ENCODE results near the gene STAMBP.
A peak's percentile ranks its signal among the peaks of the same experiment; 100 is the strongest.
"Not testable (repeated sequence)": the region's sequence is repeated elsewhere in the genome, so short reads cannot be mapped to it uniquely, and the experiment has no call there.

Gene STAMBP

DNA sequence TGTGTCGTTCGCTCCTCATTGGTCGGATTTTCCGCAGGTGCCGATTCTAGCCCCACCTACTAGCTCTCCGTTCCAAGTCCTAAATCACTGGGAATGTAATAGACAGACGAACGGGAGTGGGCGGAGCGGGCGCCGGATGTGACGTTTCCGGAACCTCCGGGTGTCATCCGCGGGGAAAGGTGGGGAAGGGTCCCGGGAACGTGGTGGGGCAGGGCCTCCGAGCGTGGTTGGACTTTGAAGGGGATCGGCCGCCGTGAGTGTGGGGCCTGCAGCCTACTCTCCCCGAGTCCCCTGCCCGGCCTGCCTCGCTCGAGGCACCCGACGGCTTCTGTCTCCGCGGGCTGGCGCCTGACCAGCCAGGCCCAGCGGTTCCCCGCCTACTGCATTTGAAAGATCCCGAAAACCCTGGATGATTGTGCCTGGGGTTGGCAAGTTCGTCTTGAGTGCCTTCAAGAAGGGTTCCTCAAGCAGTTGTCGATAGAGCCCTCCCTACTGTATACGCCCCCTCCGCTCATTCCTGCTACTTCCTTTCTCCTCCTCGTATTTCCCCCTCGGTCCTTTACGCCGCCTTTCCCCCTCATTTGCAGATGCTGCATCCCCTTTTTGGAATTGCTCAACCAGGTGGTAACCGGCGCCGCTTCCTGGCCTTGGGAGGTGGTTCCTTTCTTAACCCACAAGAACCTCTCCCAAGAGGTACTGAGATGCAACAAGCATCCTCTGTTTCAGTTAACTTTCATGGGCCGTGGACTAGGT lies at the start of gene STAMBP:
STAMBP (plus strand) TSS at position 144 of the 753 bp plus-strand sequence. CDS start 1,896 bp downstream, outside the sequence.
- peak; percentile 96 to 98 for DNase-seq

DNA sequence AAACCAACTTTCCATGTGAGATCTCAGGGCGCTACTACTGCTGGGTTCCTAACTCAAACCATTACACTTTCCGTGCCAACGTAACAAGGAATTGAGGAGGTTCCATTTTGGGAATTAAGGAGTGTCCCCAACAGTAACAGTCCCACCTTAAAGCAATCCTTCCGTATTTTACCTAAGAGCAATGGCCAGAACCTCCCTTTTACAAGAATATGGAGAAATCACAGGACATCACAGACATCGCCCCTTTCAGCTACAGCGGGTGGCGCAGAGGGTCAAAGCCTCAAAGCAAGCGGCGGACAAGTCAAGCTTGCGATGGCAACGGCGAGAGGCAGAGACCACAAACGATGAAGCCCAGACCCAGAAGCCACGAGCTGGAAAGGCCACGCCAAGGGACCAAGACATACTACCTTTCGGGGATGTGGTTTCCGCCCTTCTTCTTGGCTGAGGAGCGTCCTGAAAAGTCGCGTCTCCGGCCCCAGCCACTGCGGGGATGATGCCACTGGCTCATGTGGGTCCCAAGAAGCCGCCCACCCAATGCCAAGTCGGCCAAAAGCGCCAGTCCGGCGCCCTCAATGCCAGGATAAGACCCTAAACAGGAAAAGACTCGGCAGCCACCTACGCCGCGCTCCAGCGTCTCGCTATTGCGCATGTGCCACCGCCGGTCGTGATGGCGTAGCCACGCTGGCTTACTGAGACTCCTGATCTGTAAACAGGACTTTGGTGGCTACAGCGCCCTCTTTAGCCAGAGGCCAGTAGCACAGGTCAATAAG lies 49.1 kb upstream of the STAMBP start, which contains the start of gene DUSP11:
DUSP11 (minus strand) TSS at position 637 of the 770 bp plus-strand sequence; CDS start at position 508, 129 bp downstream.
- peak; percentile 94 to 96 for DNase-seq

DNA sequence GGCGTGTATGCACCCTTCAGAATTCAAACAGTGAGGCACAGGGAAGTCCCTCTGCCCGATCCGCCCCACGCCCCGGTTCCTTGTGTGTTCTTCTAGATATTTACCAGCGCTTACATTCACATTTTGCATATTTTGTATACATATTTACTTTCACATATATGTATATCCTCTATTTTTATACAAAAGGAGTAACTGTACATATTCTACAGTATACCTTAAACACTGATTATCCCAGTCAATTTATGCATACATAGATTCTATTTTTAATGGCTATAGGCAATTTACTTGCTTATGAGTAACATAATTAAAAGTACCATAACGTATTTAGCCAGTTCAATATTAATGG lies 48.6 kb upstream of the STAMBP start:
- DNase-seq: no peak

DNA sequence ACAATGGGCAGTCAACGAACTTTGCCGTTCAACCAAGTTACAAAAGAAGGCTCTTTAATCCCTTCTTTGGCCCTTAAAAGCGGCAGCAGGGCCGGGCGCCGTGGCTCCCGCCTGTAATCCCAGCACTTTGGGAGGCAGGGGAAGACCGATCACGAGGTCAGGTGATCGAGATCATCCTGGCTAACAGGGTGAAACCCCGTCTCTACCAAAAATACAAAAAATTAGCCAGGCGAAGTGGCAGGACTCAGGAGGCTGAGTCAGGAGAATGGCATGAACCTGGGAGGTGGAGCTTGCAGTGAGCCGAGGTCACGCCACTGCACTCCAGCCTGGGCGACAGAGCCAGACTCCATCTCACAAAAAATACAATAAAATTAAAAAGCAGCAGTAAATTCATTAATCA lies 45.4 kb upstream of the STAMBP start:
- DNase-seq: not testable (repeated sequence)

GRCh38 chr2:73783883-73784282 lies 44.9 kb upstream of the STAMBP start, which contains the start of gene C2orf78:
Gene C2orf78, plus strand, starts transcription at chr2:73784183. Its CDS starts 127 bp downstream, at chr2:73784310.
- not testable (repeated sequence) for DNase-seq

DNA sequence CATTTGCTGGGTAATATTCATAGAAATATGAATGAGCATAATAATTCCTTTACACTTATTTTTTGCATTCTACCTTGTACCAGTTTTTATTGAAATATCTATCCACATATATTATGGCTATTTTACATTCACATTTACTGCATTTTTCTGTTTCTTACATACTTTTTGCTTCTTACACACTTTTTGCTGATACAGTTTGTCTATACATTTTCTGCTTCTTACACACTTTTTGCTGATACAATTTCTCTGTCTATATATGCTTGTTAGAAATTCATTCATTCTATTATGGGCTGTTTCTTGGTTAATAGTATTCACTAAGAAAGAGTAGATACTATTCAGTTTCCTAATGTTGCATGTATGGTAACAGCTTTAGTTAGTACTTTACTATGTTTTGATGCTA lies 16.9 kb upstream of the STAMBP start:
- no peak for DNase-seq

GRCh38 chr2:73812635-73813034 lies 16.1 kb upstream of the STAMBP start:
- no peak for DNase-seq

GRCh38 chr2:73818296-73818695 lies 10.5 kb upstream of the STAMBP start:
- DNase-seq: no peak

GRCh38 chr2:73821227-73821626 lies 7.5 kb upstream of the STAMBP start:
- DNase-seq: no peak

DNA sequence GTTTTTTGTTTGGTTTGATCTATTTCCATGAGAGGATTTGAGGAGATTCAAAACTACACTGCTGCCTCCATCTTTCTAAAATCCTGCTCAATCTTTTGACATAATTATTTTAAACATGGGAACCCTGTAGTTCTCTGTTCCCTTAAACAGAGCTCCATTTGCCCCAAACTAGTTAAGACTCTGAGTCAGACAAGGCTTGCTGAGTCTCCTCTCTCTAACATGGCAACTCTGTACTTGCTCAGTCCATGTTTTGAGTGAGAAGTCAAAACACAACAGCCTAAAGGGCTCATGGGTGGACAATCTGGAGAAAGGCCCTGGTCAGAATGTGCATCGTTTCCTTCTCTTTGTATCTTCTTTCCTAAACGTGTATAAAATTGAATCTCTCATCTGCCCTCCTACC lies 7.1 kb upstream of the STAMBP start:
- no peak for DNase-seq

- DNase-seq: no peak
Observed at GRCh38 chr2:73822276-73822675, 6.5 kb upstream of the STAMBP start.

GRCh38 chr2:73822991-73823390 lies 5.8 kb upstream of the STAMBP start:
- DNase-seq: no peak

- no peak for DNase-seq
Observed at GRCh38 chr2:73823416-73823815, 5.3 kb upstream of the STAMBP start.

DNA sequence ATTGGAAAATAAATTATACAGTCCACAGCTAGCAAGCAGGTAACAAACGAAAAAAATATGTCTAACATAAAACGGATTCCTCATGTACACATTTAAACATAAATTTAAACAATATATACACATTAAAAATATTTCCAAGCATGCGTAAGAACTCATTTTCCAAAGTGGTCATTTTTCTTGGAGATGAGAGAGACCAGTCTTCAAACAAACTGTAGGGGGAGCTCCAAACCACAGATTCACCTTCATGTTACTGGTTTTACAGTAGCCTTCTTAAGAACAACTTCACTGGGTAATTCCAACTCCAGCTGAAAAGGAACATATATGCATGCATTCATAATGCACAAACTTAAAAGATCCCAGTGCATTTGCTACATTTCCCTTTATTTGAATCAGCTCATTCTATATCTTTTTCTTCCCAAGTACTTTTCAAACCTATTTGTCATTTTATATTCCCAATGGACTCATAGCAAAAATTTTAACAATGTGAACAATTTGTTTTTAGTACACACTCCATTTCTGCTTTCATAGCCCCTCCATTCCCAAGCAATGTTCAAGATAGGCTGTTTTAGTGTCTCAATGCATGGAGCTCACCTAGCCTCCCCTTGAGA lies 4.7 kb upstream of the STAMBP start:
- peak; percentile 68 to 74 for DNase-seq

GRCh38 chr2:73825408-73825807 lies 3.4 kb upstream of the STAMBP start:
- DNase-seq: no peak

DNA sequence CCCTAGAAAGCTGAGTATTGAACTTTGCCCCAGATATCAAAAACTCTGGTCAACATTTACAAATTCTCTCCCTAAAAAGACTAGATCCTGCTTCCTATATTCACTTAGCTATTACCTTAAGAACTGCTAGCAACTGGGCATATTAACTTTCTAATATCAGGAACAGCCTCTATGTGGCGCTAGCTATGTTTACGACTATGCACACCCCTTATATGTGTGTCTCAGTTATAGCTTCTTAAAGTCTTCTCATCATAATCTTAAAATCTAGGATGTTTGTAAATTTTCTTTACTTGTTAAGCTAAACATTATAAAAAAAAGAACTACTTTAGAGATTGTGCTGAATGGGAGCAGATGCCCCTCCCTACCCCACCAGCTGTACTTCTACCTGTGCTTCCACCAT lies 1.7 kb upstream of the STAMBP start:
- peak in 1 of 2 experiments; percentile 36 for DNase-seq

DNA sequence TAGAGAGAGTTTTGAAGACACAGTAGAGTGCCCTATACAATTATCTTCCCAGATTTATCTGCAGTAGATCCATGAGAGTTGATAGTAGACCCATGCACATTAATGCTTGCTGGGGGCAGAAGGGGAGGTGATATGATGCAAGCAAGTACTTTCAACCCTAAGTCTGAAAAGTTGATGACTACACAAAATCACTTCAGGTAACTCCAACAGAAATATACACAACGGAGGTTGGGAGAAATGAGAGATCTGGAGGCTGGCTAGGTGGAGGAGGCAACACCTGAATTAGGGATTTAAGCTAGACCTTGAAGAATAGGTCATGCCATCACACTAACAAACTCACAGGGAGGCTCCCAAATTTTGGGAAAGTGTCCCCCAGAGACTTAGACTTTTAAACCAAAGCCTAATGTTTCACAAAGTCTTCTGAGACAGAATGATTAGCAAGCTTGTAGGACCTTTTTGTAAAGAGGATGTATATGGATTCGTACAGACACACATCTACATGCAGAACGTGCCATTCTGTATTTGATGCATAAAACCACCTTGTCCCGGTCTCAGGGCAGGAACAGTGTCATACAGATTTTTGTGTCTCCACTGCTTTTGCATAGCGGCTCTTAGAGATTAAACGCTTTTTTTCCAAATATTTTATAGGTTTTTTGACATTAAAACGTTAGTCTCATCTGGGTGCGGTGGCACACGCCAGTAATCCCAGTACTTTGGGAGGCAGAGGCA lies 937 bp upstream of the STAMBP start:
- DNase-seq: no peak

DNA sequence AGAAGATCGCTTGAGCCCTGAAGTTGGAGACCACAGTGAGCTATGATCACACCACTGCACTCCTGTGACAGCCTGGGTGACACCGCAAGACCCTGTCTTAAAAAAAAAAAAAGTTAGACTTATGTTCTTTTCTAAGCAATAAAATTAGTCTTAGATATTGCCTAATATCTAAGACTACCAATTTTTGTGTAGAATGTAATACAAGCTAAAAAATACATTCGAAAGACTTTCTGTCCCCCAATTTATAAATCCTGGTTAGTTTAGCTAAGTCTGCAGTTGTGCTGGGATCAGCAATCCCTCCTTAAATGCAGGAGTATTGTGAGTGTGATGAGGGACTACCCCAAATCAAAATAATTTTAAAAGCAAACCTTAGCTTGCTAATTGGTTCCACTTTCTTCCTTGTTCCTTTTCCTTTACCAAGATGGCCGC lies 358 bp upstream of the STAMBP start:
- no peak for DNase-seq

GRCh38 chr2:73830871-73831401 lies 2.2 kb downstream of the STAMBP start:
- no peak for DNase-seq

GRCh38 chr2:73832930-73833329 lies 4.2 kb downstream of the STAMBP start:
- peak in 1 of 2 experiments; percentile 26 for DNase-seq

DNA sequence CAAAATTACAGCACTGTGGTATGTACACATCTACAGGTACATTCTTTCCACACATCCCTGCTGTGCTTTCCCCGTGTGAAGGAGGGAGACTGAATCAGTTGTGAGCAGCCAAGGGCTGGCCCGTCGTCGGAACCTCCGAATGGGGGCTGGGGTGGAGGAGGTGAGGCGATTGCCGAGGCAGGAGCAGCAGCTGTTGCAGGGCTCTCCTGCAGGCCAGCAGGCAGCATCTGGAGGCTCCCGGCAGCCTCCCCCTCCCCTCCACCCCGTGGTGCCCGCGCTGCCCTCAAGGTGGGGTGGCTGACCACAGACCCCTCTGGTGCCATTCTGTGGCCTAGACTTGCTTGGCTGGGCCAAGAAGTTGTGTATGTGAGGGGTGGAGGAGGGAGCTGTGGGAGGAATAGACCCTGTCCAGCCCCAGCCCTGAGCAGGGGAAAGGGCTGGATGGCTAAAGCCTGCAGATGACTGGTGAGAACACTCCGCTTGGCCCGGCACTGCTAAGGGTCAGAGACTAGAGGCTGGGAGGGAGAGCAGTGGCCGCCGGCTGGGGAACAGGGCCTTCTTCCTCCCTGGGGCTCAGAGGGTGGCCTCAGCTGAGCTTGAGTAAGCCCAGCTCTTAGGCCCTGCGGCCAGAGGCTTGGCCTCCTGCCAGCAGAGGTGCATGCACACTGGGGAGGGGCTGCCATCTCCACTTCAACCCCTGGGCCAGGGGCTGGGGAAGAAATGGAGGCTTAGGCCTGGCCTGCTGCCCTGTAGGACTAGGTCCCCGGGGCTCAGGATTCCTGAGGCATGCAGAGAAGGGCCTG lies 7.6 kb downstream of the STAMBP start:
- no peak for DNase-seq

All from NCI-H2081 (cell line).